GM10266 (cell line): ENCODE results near the gene ERGIC1.

Experiments
- DNase-seq: peaks from one replicate; pipeline ENCODE4 v3.0.0; 2012; ENCODE audit errors: extremely low spot score
- CTCF ChIP-seq: IDR thresholded peaks from 2 replicates; pipeline ENCODE4 v1.5.1; 2012; ENCODE audit warnings: mild to moderate bottlenecking, low read depth; ENCODE audit not compliant: control insufficient read depth, insufficient read depth; ENCODE audit errors: missing control alignments

ERGIC1 gene

GRCh38 chr5:172940268-172941066 is 106.4 kb downstream of the ERGIC1 start:
- DNase-seq, result no peak
- no peak for TF ChIP-seq CTCF

- no peak for DNase-seq
- no peak for TF ChIP-seq CTCF
Observed at GRCh38 chr5:172941067-172941516, 107.0 kb downstream of the ERGIC1 start.

- TF ChIP-seq CTCF, result no peak
- DNase-seq, result no peak
Observed at GRCh38 chr5:172942556-172942955, 108.5 kb downstream of the ERGIC1 start.

- no peak for DNase-seq
- no peak for TF ChIP-seq CTCF
Observed at GRCh38 chr5:172943283-172943841, 109.3 kb downstream of the ERGIC1 start.

- TF ChIP-seq CTCF, result no peak
- no peak for DNase-seq
Observed at GRCh38 chr5:172943906-172944305, 109.9 kb downstream of the ERGIC1 start.

- DNase-seq, result no peak
- no peak for TF ChIP-seq CTCF
Observed at GRCh38 chr5:172944741-172945140, 110.7 kb downstream of the ERGIC1 start.

GRCh38 chr5:172945151-172945550 is 111.1 kb downstream of the ERGIC1 start:
- DNase-seq, result no peak
- TF ChIP-seq CTCF, result no peak
